HCT116 (cell line): ENCODE measurements around the gene LMOD1. TPM values are rescaled to one million over a fixed set of nuclear protein-coding genes. Genes with fewer than 3 reads are reported as not detected.

Experiments used
- ATAC-seq: fragments of 200-7000 bp; cut with Tn5 transposase; 2 replicates; pipeline ENCODE4 v1.9.1; 2020; ENCODE audit warnings: mild to moderate bottlenecking, moderate library complexity
- BruUV-seq: library from RNA; stranded (reverse); fragments of 400-500 nt; replicated peaks from 2 replicates; lab custom pipeline; 2021; lab: Mats Ljungman, UMichigan
- CTCF ChIA-PET: fragments of 300-600 bp; sonication (Branson Sonifier 250); formaldehyde crosslinking; loops from one replicate; lab custom pipeline; 2021; ENCODE audit warnings: antibody characterized with exemption; lab: Charles Lee
- POLR2A ChIA-PET: fragments of 300-600, 350-600 bp; sonication (Branson Sonifier 250); formaldehyde crosslinking; loops from one replicate; lab custom pipeline; 2021; ENCODE audit warnings: antibody characterized with exemption; lab: Charles Lee
- RAD21 ChIA-PET, 2 experiments: fragments of 300-600 bp; sonication (Branson Sonifier 250); formaldehyde crosslinking; loops; one replicate each; lab custom pipeline; 2023; ENCODE audit warnings: low total read pairs in 2 of 2; ENCODE audit not compliant: uncharacterized antibody in 2 of 2, unreplicated experiment in 2 of 2, low non-redundant PET in 1 of 2; lab: Charles Lee
- DNase-seq: peaks from one replicate; pipeline ENCODE4 v3.0.0-alpha.2; 2010; ENCODE audit warnings: low read depth, low spot score
- H2AFZ ChIP-seq: fragments of 200-600 bp; shearing (Covaris generic), sonication (generic); 2 replicates; pipeline ENCODE4 v1.6.1; 2017; ENCODE audit warnings: low read depth, mixed run types, mixed read lengths, antibody characterized with exemption, low read length; ENCODE audit not compliant: poor library complexity, severe bottlenecking
- H3K27ac ChIP-seq: 2 replicates; pipeline ENCODE4 v1.5.1; 2012; ENCODE audit warnings: low read depth, low read length
- H3K27me3 ChIP-seq: fragments of 200-600 bp; sonication (generic); 2 replicates; pipeline ENCODE4 v1.6.1; 2016; ENCODE audit warnings: mixed run types, low read length, mixed read lengths; ENCODE audit not compliant: insufficient read depth
- H3K36me3 ChIP-seq, 2 experiments: fragments of 200-500 bp in 1 of 2; fragments of 200-600 bp in 1 of 2; sonication (Bioruptor generic) in 1 of 2; sonication (generic) in 1 of 2; 2 replicates each; pipeline versions ENCODE4 v1.5.1 to v1.6.1; 2014 to 2016; ENCODE audit warnings: low read length in 2 of 2, inconsistent platforms in 1 of 2, mixed read lengths in 1 of 2, mixed run types in 1 of 2; ENCODE audit not compliant: insufficient read depth in 2 of 2, control insufficient read depth in 1 of 2
- H3K4me1 ChIP-seq, 2 experiments: fragments of 200-600 bp in 1 of 2; sonication (generic) in 1 of 2; 2 replicates each; pipeline versions ENCODE4 v1.5.1 to v1.6.1; 2012 to 2017; ENCODE audit warnings: low read length in 2 of 2, inconsistent platforms in 1 of 2, mild to moderate bottlenecking in 1 of 2, mixed read lengths in 1 of 2, mixed run types in 1 of 2, moderate library complexity in 1 of 2; ENCODE audit not compliant: insufficient read depth in 2 of 2, control insufficient read depth in 1 of 2
- H3K4me2 ChIP-seq: fragments of 200-600 bp; sonication (generic); 2 replicates; pipeline ENCODE4 v1.6.1; 2017; ENCODE audit warnings: mixed run types, low read length, mixed read lengths
- H3K4me3 ChIP-seq, 2 experiments: fragments of 200-600 bp in 1 of 2; sonication (generic) in 1 of 2; replicated peaks in 1 of 2; 2 replicates each; pipeline ENCODE4 v1.5.1; 2011 to 2016; ENCODE audit warnings: low read length in 2 of 2, control low read depth in 1 of 2, low read depth in 1 of 2, mild to moderate bottlenecking in 1 of 2, mixed read lengths in 1 of 2, mixed run types in 1 of 2
- H3K79me2 ChIP-seq: fragments of 200-600 bp; sonication (generic); 2 replicates; pipeline ENCODE4 v1.6.1; 2017; ENCODE audit warnings: mild to moderate bottlenecking, mixed run types, low read length, moderate library complexity, mixed read lengths; ENCODE audit not compliant: insufficient read depth
- H3K9ac ChIP-seq: fragments of 200-600 bp; sonication (generic); 2 replicates; pipeline ENCODE4 v1.6.1; 2016; ENCODE audit warnings: low read length, mixed read lengths
- H3K9me2 ChIP-seq: fragments of 200-600 bp; sonication (generic), shearing (Covaris generic); 2 replicates; pipeline ENCODE4 v1.6.1; 2017; ENCODE audit warnings: mixed run types, mild to moderate bottlenecking, moderate library complexity; ENCODE audit not compliant: insufficient read depth
- H3K9me3 ChIP-seq, 2 experiments: fragments of 200-500 bp in 1 of 2; fragments of 200-600 bp in 1 of 2; sonication (Bioruptor generic) in 1 of 2; sonication (generic) in 1 of 2; 2 replicates each; pipeline ENCODE4 v1.6.1; 2014 to 2017; ENCODE audit warnings: low read length in 2 of 2, mixed read lengths in 2 of 2, inconsistent platforms in 1 of 2, low read depth in 1 of 2, mild to moderate bottlenecking in 1 of 2, mixed run types in 1 of 2, moderate library complexity in 1 of 2; ENCODE audit not compliant: control insufficient read depth in 1 of 2, insufficient read depth in 1 of 2
- H4K20me1 ChIP-seq: fragments of 200-600 bp; sonication (generic), shearing (Covaris generic); 2 replicates; pipeline ENCODE4 v1.6.1; 2017; ENCODE audit warnings: mixed run types, mild to moderate bottlenecking, moderate library complexity; ENCODE audit not compliant: insufficient read depth
- ATF3 ChIP-seq: IDR thresholded peaks from 2 replicates; pipeline ENCODE4 v1.6.1; 2012
- CBX3 ChIP-seq: IDR thresholded peaks from 2 replicates; pipeline ENCODE4 v1.6.1; 2012; ENCODE audit warnings: low read depth
- CEBPB ChIP-seq: IDR thresholded peaks from 2 replicates; pipeline ENCODE4 v1.6.1; 2012; ENCODE audit warnings: low read depth
- CTCF ChIP-seq, 3 experiments: fragments of 200-600 bp in 1 of 3; sonication (generic) in 1 of 3; IDR thresholded peaks in 2 of 3; conservative IDR thresholded peaks in 1 of 3; 2 replicates each; pipeline ENCODE4 v1.5.1; 2012 to 2017; ENCODE audit warnings: low read depth in 2 of 3, low read length in 2 of 3, antibody characterized with exemption in 1 of 3, borderline replicate concordance in 1 of 3, control low read depth in 1 of 3, mild to moderate bottlenecking in 1 of 3, mixed read lengths in 1 of 3, mixed run types in 1 of 3, moderate library complexity in 1 of 3; ENCODE audit not compliant: insufficient read depth in 1 of 3
- EGR1 ChIP-seq: IDR thresholded peaks from 2 replicates; pipeline ENCODE4 v1.6.1; 2012; ENCODE audit warnings: low read depth
- EZH2 ChIP-seq: fragments of 200-600 bp; sonication (generic); IDR thresholded peaks from 2 replicates; pipeline ENCODE4 v1.6.1; 2017; ENCODE audit warnings: antibody characterized with exemption, mixed run types
- FOSL1 ChIP-seq: IDR thresholded peaks from 2 replicates; pipeline ENCODE4 v1.6.1; 2012; ENCODE audit warnings: low read depth
- POLR2AphosphoS5 ChIP-seq: IDR thresholded peaks from 2 replicates; pipeline ENCODE4 v1.6.1; 2011; ENCODE audit warnings: mild to moderate bottlenecking, low read depth, low read length, moderate library complexity
- REST ChIP-seq: IDR thresholded peaks from 2 replicates; pipeline ENCODE4 v1.6.1; 2012; ENCODE audit warnings: low read depth
- SIN3A ChIP-seq: IDR thresholded peaks from 2 replicates; pipeline ENCODE4 v1.6.1; 2012; ENCODE audit warnings: low read depth
- SP1 ChIP-seq: IDR thresholded peaks from 2 replicates; pipeline ENCODE4 v1.6.1; 2012; ENCODE audit warnings: low read depth
- TCF7L2 ChIP-seq: IDR thresholded peaks from 2 replicates; pipeline ENCODE4 v1.7.0; 2011; ENCODE audit warnings: borderline replicate concordance, inconsistent platforms; ENCODE audit not compliant: insufficient read depth, insufficient read length; ENCODE audit errors: extremely low read depth
- ZBTB33 ChIP-seq: IDR thresholded peaks from 2 replicates; pipeline ENCODE4 v1.6.1; 2011; ENCODE audit warnings: mild to moderate bottlenecking, low read length, moderate library complexity; ENCODE audit not compliant: insufficient replicate concordance; ENCODE audit errors: extremely low read depth
- ZFX ChIP-seq: fragments of 450-650 bp; IDR thresholded peaks from 2 replicates; pipeline ENCODE4 v1.6.1; 2017
- intact Hi-C: fragments of 100-400 bp; cut with micrococcal nuclease; formaldehyde crosslinking; loops from 2 replicates; pipeline ENCODE4 v1.10.0; 2022
- total RNA-seq: library from RNA; stranded (reverse); gene quantifications from one replicate; pipeline ENCODE4 v1.2.1, GENCODE V29; 2021; ENCODE audit not compliant: unreplicated experiment

Gene LMOD1
- total RNA-seq, 1 experiment from 2014 or later = 0.12 TPM

GRCh38 chr1:201851949-201852348 lies 94.4 kb downstream of the LMOD1 start:
- Histone ChIP-seq H3K79me2 (peaks cover 33% of the 10 kb centered on the region), H3K27ac (no peak overlapping the region), H3K4me3 (no peak overlapping the region), H3K27me3 (no peaks in the 10 kb centered on the region), H4K20me1 (peaks cover 13% of the 10 kb centered on the region; the same call in 1 of the 2 replicates), H3K4me1 (peaks cover 0 to 12% of the 10 kb centered on the region in 2 experiments; a peak in 2 of 4 replicates), H3K9me2 (no peaks in the 10 kb centered on the region), H3K9ac (no peak overlapping the region), H3K4me2 (no peak overlapping the region), H2AFZ (no peak overlapping the region), H3K36me3 (peaks cover 52 to 80% of the 10 kb centered on the region in 2 experiments), H3K9me3 (no peaks in the 10 kb centered on the region)
- ATAC-seq = no peak
- BruUV-seq = no TSS peak
- CTCF ChIA-PET = no interaction called here
- RAD21 ChIA-PET = no interaction called here
- intact Hi-C loops = no loop called here
- DNase-seq = no peak
- no peak for TF ChIP-seq ZFX
- TF ChIP-seq POLR2AphosphoS5 = no peak
- TF ChIP-seq CEBPB = no peak
- TF ChIP-seq CTCF (IDR thresholded peaks at IDR 0.05 in 2 of 3, conservative IDR thresholded peaks at IDR 0.05 in 1 of 3; ENCODE audit: borderline replicate concordance in 1 of 3, insufficient read depth in 1 of 3, low read depth in 2 of 3, low read length in 2 of 3) = no peak
- TF ChIP-seq FOSL1 = no peak
- no peak for TF ChIP-seq ATF3
- no peak for TF ChIP-seq EGR1
- TF ChIP-seq SIN3A = no peak
- no peak for TF ChIP-seq SP1
- TF ChIP-seq EZH2 = no peak
- no peak for TF ChIP-seq CBX3
- no peak for TF ChIP-seq TCF7L2
- TF ChIP-seq REST = no peak
- no peak for TF ChIP-seq ZBTB33
- POLR2A ChIA-PET = no interaction called here
